NCI-H446 treated with DMSO at 0.1 percent for 48 hours (cell line): ENCODE measurements around the gene NAPSA.
"Not testable (repeated sequence)": the region's sequence is repeated elsewhere in the genome, so short reads cannot be mapped to it uniquely, and the experiment has no call there.

Experiments used
- DNase-seq: peaks from one replicate; lab custom pipeline; 2025; lab: John Stamatoyannopoulos, UW

The NAPSA gene

GRCh38 chr19:50365434-50366306 lies at the start of gene NAPSA:
Gene NAPSA, minus strand, starts transcription at chr19:50365639. Its CDS starts 18 bp downstream, at chr19:50365621.
- DNase-seq = no peak

- DNase-seq = no peak
Observed at GRCh38 chr19:50413531-50413930, 48.1 kb upstream of the NAPSA start.

GRCh38 chr19:50413096-50413495 lies 47.7 kb upstream of the NAPSA start:
- no peak for DNase-seq

DNA sequence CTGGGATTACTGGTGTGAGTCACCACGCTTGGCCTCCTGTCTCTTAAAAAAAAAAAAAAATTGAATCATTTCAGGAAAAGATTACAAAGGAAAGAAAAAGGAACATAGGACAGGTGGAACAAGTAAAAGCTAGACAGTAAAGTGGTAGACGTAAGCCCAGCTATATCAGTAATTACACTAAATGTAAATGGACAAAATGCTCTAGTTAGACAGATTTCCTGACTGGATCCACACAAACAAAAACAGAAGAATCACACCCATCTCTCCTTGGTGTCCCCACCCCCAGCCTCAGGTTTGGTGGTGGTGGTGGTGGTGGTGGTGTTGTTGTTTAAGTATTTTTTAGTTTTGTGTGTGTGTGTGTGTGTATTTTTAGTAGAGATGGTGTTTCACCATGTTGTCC lies 47.0 kb upstream of the NAPSA start:
- no peak for DNase-seq

GRCh38 chr19:50410109-50410508 lies 44.7 kb upstream of the NAPSA start:
- DNase-seq = no peak

GRCh38 chr19:50409347-50409746 lies 43.9 kb upstream of the NAPSA start:
- DNase-seq = no peak

DNA sequence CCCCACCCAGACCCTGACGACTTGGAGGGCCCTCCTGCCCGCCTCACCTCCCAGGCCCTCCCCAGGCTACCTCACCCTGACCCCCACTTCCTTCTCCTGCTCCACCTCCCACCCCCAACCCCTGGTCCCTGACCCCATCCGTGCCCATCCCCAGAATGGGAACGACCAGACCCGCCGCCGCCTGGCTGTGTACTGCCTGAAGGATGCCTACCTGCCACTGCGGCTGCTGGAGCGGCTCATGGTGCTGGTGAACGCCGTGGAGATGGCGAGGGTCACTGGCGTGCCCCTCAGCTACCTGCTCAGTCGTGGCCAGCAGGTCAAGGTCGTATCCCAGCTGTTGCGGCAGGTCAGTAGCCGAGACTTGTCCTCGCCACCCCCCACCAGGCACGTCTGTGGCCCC lies 41.4 kb upstream of the NAPSA start:
- no peak for DNase-seq

DNA sequence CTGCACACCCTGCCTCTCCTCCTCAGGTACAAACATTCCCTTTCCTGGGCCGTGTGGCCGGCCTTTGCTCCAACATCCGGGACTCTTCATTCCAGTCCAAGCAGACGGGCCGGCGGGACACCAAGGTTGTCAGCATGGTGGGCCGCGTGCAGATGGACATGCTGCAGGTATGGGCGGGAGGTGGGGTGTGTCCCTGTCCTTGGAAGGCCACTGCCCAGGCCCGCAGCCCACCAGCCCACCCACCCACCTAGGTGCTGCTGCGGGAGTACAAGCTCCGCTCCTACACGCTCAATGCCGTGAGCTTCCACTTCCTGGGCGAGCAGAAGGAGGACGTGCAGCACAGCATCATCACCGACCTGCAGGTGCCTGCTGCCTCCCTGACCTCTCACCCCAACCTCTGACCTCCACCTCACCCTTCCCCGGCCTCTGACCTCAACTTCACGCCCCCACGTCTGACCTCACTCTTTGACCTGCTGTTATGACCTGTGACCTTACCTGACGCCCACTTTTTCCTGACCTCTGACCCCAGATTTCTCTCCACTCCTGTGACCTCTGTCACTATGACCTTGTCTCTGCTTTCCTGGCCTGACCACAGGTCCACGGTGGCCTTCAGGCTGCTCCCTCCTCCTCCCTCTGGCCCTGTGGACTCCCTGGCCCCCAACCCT lies 40.8 kb upstream of the NAPSA start:
- DNase-seq = no peak

DNA sequence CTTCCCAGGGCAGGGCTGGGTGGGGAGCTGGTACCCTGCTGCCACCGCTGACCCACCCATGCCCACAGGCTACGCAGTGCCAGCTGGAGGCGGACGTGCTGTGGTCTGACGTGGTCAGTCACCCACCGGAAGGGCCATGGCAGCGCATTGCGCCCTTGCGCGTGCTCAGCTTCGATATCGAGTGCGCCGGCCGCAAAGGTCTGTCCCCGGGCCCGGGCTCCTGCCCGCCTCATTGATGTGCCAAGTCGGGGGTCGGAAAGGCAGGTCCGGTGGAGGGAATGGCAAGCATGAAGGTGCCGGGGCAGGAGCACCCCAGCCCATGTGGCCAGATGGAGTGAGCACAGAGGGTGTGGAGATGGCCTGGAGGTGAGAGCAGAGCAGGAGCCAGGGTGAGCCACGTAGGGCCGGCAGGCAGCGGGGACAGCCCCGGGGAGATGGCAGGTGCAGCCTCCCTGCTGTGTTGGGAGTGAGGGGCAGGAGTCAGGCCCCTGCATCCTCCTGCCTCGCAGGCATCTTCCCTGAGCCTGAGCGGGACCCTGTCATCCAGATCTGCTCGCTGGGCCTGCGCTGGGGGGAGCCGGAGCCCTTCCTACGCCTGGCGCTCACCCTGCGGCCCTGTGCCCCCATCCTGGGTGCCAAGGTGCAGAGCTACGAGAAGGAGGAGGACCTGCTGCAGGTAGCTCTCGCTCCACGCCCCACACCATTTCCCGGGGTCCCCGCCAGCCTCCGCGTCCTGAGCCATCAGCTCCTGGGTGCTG lies 37.3 kb upstream of the NAPSA start:
- no peak for DNase-seq

DNA sequence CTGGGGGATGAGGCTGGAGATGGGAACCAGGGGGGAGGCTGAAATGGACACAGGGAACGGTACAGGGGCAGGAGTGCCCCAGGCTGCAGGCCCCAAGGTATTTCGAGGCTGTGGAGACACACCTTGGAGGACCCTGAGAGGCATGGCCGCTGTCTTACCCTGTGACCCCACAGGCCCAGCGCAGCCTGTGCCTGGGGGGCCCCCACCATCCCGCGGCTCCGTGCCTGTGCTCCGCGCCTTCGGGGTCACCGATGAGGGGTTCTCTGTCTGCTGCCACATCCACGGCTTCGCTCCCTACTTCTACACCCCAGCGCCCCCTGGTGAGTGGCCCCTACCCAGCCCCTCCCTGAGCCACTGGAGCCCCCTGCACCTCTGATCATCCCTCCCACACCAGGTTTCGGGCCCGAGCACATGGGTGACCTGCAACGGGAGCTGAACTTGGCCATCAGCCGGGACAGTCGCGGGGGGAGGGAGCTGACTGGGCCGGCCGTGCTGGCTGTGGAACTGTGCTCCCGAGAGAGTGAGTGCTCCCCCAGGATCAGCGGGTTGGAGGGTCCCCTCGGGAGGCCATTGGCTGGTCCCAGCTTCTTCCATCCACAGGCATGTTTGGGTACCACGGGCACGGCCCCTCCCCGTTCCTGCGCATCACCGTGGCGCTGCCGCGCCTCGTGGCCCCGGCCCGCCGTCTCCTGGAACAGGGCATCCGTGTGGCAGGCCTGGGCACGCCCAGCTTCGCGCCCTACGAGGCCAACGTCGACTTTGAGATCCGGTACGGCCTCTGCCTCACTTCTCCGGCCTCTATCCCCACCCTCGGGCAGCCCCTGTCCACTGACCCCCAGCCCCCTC lies 36.4 kb upstream of the NAPSA start:
- no peak for DNase-seq

DNA sequence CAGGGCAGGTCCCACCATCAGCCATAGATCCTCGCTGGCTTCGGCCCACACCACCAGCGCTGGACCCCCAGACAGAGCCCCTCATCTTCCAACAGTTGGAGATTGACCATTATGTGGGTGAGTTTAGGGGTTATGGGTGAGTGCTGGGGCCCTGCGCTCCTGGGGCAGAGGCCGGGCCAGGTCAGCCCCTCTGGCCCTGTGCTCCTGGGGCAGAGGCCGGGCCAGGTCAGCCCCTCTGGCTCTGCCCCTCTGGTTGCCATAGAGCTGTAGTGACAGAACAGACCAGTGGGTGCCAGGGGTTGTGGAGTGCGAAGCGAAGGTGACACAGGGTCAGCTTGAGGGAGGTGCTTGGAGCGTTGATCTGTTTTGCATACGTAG lies 33.9 kb upstream of the NAPSA start:
- DNase-seq = no peak

GRCh38 chr19:50398675-50399367 lies 33.4 kb upstream of the NAPSA start:
- no peak for DNase-seq

DNA sequence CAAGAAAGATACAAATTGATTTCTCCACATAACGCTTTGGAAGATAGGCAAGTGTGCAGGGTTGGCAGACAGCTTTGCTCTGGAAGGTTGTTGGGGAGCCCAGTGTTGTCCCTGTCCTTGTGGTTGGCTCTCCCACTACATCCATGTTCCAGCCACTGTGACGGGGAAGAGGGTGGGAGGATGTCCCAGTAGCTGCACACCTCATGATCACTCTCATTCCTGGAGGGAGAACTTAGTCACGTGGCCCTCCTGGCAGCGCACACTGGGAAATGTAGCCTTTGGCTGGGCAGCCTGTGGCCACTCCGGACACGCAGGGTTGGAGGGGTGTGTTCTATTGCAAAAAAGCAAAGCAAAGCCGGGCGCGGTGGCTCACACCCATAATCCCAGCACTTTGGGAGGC lies 28.6 kb upstream of the NAPSA start:
- DNase-seq = no peak

GRCh38 chr19:50393589-50393988 lies 28.1 kb upstream of the NAPSA start:
- DNase-seq = no peak

- no peak for DNase-seq
Observed at GRCh38 chr19:50392759-50393158, 27.3 kb upstream of the NAPSA start.

GRCh38 chr19:50390952-50391351 lies 25.5 kb upstream of the NAPSA start:
- not testable (repeated sequence) for DNase-seq

GRCh38 chr19:50390295-50390694 lies 24.9 kb upstream of the NAPSA start:
- DNase-seq = not testable (repeated sequence)

GRCh38 chr19:50387868-50388245 lies 22.4 kb upstream of the NAPSA start:
- DNase-seq = no peak

GRCh38 chr19:50387176-50387867 lies 21.9 kb upstream of the NAPSA start:
- DNase-seq = no peak

GRCh38 chr19:50384685-50385535 lies 19.5 kb upstream of the NAPSA start:
- no peak for DNase-seq
